KG1 (cell line): ENCODE results near the gene LPXN.
A peak's percentile ranks its signal among the peaks of the same experiment; 100 is the strongest.

ENCODE experiments used
- DNase-seq: peaks from one replicate; lab custom pipeline; 2025; lab: John Stamatoyannopoulos, UW

The LPXN gene

GRCh38 chr11:58524232-58525036 is 51.2 kb downstream of the LPXN start:
- peak; percentile 87 for DNase-seq

- no peak for DNase-seq
These were observed 61.8 kb downstream of the LPXN start for GRCh38 chr11:58513747-58514367.

GRCh38 chr11:58511636-58512035 is 64.0 kb downstream of the LPXN start:
- DNase-seq, result no peak

- DNase-seq, result no peak
These were observed 65.9 kb downstream of the LPXN start for GRCh38 chr11:58509748-58510147.

DNA sequence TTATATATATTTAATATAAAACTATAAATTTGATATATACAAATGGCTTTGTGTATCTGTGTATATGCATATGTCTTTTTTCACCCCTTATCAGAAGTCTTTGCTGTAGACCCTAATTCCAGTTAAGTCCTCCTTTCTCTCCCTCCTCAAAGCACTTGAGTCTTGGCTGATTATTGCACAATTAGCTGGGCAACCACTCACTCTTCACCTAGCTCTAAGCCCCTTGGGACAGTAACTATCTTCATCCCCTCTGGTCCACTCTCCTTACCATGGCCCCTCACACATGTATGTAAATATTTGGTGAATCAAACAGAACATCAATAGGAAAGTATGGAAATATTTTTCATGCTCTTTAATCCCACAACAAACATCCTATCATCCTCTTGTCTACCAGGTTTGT is 66.8 kb downstream of the LPXN start:
- DNase-seq, result no peak

- DNase-seq, result no peak
These were observed 67.7 kb downstream of the LPXN start, which contains the start of gene OR5B21 for GRCh38 chr11:58508005-58508404. OR5B21 (minus strand) TSS chr11:58508105; CDS start chr11:58508105, 0 bp downstream.

DNA sequence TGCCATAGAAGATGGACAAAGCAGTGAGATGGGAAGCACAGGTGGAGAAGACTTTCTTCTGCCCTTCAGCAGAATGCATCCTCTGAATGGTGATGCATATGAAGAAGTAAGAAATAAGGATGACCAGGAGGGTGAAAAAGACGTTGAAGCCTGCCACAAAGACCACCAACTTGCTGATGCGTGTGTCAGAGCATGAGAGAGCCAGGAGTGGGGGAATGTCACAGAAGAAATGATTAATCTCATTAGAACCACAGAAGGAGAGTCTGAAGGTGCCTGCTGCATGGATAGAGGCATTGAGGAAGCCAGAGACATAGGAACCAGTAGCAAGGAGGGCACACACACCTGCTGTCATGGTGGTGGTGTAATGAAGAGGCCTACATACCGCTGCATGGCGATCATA is 68.3 kb downstream of the LPXN start:
- DNase-seq, result no peak

DNA sequence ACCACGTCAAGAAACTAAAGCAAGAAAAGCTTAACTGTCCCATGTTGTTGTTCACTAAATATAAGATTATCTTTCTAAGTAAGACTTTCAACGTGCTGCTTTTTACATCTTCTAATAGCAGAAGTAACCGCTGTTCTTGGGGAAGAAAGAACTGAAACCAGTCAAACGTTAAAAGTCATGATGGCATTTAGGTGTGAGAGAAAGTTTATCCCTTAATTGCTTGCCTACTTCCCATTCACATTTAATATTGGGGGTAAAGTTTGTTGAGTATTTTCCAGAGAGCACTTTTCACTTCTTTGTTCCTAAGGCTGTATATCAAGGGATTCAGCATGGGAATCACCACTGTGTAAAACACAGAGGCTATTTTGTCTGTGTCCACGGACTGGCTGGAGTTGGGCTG is 68.7 kb downstream of the LPXN start:
- DNase-seq, result no peak

DNA sequence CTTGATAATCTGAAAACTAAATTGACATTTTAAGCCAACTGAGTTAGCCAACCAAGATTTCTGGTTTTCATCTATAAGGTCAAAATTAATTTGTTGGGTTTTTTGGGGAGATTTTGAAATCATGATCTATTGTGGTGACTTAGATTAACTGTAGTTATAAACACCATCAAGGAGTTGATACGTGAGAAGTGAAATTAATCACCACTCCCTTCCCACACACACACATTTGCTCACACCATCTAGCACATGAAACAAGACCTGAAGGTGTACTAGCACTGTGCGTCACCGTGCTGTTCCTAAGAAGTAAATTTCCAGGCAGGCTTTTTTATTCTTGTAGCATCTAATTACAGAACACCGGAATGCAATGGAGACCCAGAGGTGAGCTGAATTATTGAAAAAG is 69.8 kb downstream of the LPXN start:
- DNase-seq, result no peak

DNA sequence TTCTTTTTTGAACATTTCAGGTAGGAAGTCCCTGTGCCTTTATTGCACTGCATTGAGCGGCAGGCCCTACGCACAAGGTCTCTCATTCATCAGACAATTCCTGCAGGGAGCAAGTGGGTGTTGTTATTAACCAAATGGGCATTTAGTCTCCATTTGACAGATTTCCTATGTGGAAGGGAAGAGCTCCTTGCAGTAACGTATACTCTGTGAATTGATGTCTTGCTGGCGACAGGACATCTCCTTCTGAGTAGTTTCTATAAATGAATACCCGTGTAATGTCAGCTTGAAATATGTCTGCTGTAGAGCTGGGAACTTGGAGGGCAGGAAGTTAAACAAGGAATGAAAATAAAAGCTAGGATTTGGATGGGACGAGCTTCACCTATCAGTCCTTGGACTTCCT is 71.4 kb downstream of the LPXN start:
- DNase-seq, result no peak

GRCh38 chr11:58503361-58503856 is 72.2 kb downstream of the LPXN start:
- no peak for DNase-seq

- DNase-seq, result no peak
These were observed 73.7 kb downstream of the LPXN start for GRCh38 chr11:58502004-58502403.

DNA sequence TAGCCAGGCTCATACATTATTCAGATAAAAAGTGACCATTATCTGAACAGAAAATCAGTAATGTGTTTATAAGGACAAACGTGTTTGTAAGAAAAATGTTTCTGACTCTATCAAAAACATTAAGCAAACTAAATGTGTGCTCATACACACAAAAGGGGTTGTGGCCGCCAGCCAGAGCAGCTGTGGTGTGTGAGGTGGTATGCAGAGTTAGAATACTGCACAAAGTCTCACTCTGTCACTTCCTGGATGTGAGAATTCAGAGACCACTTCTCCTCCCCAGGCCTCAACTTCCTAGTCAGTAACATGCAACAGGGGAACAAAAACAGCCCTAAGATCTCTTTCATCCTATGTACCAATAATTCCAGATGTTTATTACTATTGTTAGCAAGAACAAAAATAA is 77.2 kb downstream of the LPXN start:
- peak; percentile 60 for DNase-seq

- no peak for DNase-seq
These were observed 77.7 kb downstream of the LPXN start for GRCh38 chr11:58497951-58498350.

- DNase-seq, result no peak
These were observed 79.8 kb downstream of the LPXN start for GRCh38 chr11:58495906-58496305.

GRCh38 chr11:58494101-58494500 is 81.6 kb downstream of the LPXN start:
- no peak for DNase-seq

DNA sequence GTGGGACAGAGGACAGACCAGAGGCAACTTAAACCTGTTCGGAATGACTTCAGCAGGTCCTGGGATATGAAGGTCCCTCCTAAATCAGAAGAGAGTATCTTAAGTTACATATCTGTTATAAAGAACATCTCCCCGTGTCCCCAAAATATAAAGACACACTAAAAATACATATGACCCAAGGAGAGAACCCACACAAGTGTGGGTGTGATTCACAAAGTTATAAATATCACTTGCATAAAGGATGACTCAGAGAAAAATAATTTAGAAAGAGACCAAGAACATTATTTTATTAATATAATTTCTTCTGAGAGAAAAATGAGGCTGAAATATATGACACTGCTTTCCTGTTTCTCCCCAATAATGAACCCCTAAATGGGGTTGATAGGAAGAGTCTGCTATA is 82.0 kb downstream of the LPXN start:
- no peak for DNase-seq

DNA sequence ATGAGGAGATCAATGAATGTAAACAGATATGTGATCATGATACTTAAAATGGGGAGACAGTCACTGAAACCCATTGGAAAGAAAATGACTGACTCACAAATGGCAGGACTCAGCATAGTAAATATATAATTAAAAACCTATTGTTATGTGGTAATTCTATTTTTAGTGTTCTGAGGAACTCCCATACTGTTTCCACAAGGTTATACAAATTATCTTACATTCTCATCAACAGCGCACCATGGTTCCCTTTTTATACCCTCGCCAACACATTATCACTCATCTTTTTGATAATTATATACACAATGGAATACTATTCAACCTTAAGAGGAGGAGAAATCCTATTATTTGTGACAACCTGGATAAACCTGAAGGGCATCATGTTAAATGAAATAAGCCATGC is 84.8 kb downstream of the LPXN start:
- no peak for DNase-seq

DNA sequence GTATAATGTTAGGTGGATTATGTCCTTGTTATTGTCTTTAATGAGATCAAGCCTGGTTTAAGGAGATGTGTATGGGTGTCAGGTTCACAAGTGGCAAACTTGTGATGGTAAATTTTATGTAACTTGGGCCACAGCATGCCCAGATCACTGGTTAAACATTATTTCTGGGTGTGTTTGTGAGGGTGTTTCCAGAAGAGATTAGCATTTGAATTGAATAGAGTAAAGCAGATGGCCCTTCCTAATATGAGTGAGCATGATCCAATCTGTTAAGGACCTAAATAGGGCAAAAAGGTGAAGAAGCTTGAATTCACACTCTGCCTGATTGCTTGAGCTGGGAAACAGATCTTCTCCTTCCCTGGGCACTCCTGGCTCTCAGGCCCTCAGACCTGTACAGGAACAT is 88.5 kb downstream of the LPXN start:
- DNase-seq, result no peak

GRCh38 chr11:58485961-58486360 is 89.7 kb downstream of the LPXN start:
- no peak for DNase-seq
